Thyroid gland (tissue), 4 donors: ENCODE results near the gene AGBL1. TPM values are rescaled to one million over a fixed set of nuclear protein-coding genes. Genes with fewer than 3 reads are reported as not detected.

ENCODE experiments used
- DNase-seq, 2 donors: peaks; one replicate each; pipeline ENCODE4 v3.0.0-alpha.2; 2019
- H3K27ac ChIP-seq, 3 donors: fragments of 200-600 bp; sonication (generic); 1 replicate in 2 of 3; 2 replicates in 1 of 3; pipeline ENCODE4 v1.5.1; 2016 to 2019; ENCODE audit warnings: mild to moderate bottlenecking in 1 of 3, moderate library complexity in 1 of 3
- H3K27me3 ChIP-seq: fragments of 200-600 bp; sonication (generic); one replicate; pipeline ENCODE4 v1.5.1; 2019
- H3K36me3 ChIP-seq, 2 donors: fragments of 200-600 bp; sonication (generic); one replicate each; pipeline ENCODE4 v1.5.1; 2016 to 2019
- H3K4me1 ChIP-seq, 2 donors: fragments of 200-600 bp; sonication (generic); one replicate each; pipeline ENCODE4 v1.5.1; 2017 to 2019
- H3K4me3 ChIP-seq, 3 donors: fragments of 200-600 bp; sonication (generic); replicated peaks in 1 of 3; 1 replicate in 2 of 3; 2 replicates in 1 of 3; pipeline ENCODE4 v1.5.1; 2016; ENCODE audit warnings: mild to moderate bottlenecking in 1 of 3
- H3K9me3 ChIP-seq: fragments of 200-600 bp; sonication (generic); one replicate; pipeline ENCODE4 v1.5.1; 2017
- CTCF ChIP-seq, 6 experiments: fragments of 200-600 bp in 3 of 6; fragments of 450-650 bp in 3 of 6; sonication (generic) in 3 of 6; IDR thresholded peaks; one replicate each; pipeline ENCODE4 v1.5.1; 2016 to 2019; ENCODE audit warnings: antibody characterized with exemption in 6 of 6, mild to moderate bottlenecking in 2 of 6, inconsistent platforms in 1 of 6, moderate library complexity in 1 of 6
- POLR2A ChIP-seq, 2 donors: fragments of 450-650 bp; IDR thresholded peaks; one replicate each; pipeline ENCODE4 v1.6.1; 2017; ENCODE audit warnings: antibody characterized with exemption in 2 of 2, mild to moderate bottlenecking in 2 of 2, moderate library complexity in 1 of 2
- WGBS, 2 donors: methylation state at CpG; one replicate each; pipeline ENCODE4 v1.1.5; 2017; 5-methylcytosine and 5-hydroxymethylcytosine counted together
- intact Hi-C: fragments of 100-400 bp; cut with DNase I; formaldehyde crosslinking; loops from one replicate; pipeline ENCODE4 v1.15.1; 2023
- total RNA-seq, 4 donors: library from RNA; depleted of rRNA; stranded (reverse); fragments of >200 nt; gene quantifications; one replicate each; pipeline ENCODE4 v1.2.3, GENCODE V29; 2016

AGBL1 gene
- total RNA-seq, 4 donors from 2014 or later = not detected

- Histone ChIP-seq H3K9me3 (no peaks in the 10 kb centered on the region), H3K36me3 (no peaks in the 10 kb centered on the region), H3K4me3 (no peak overlapping the region), H3K27ac (no peak overlapping the region), H3K27me3 (no peaks in the 10 kb centered on the region), H3K4me1 (no peaks in the 10 kb centered on the region)
- intact Hi-C loops = no loop called here
- TF ChIP-seq POLR2A (IDR thresholded peaks at IDR 0.05) (no peak), CTCF (IDR thresholded peaks at IDR 0.05) (no peak)
- DNase-seq = no peak
- 89% methylated on average over 6 of the region's 6 CpGs for WGBS, 2 donors
Observed at GRCh38 chr15:86066174-86066834, 13.4 kb upstream of the AGBL1 start.

- intact Hi-C loops = no loop called here
- H3K4me3 ChIP-seq = no peak overlapping the region
- no peaks in the 10 kb centered on the region for H3K9me3 ChIP-seq
- TF ChIP-seq CTCF (IDR thresholded peaks at IDR 0.05) = no peak
- TF ChIP-seq POLR2A (IDR thresholded peaks at IDR 0.05) = no peak
- H3K27me3 ChIP-seq = no peaks in the 10 kb centered on the region
- 57 to 73% methylated on average over 1 of the region's 1 CpG for WGBS, 2 donors
- H3K27ac ChIP-seq = no peak overlapping the region
- H3K36me3 ChIP-seq = no peaks in the 10 kb centered on the region
- no peak for DNase-seq
- no peaks in the 10 kb centered on the region for H3K4me1 ChIP-seq
Observed at GRCh38 chr15:86073281-86073680, 6.4 kb upstream of the AGBL1 start.

GRCh38 chr15:86076468-86076867 is 3.2 kb upstream of the AGBL1 start:
- no peaks in the 10 kb centered on the region for H3K27me3 ChIP-seq
- TF ChIP-seq POLR2A (IDR thresholded peaks at IDR 0.05) (no peak), CTCF (IDR thresholded peaks at IDR 0.05) (no peak)
- DNase-seq = no peak
- no peaks in the 10 kb centered on the region for H3K36me3 ChIP-seq
- no peak overlapping the region for H3K27ac ChIP-seq
- intact Hi-C loops = no loop called here
- 39 to 49% methylated on average over 3 of the region's 3 CpGs for WGBS, 2 donors
- no peaks in the 10 kb centered on the region for H3K9me3 ChIP-seq
- H3K4me1 ChIP-seq = no peaks in the 10 kb centered on the region
- H3K4me3 ChIP-seq = no peak overlapping the region

- H3K27ac ChIP-seq = no peak overlapping the region
- WGBS, 2 donors = 27 to 31% methylated on average over 2 of the region's 2 CpGs
- H3K4me1 ChIP-seq = no peaks in the 10 kb centered on the region
- H3K4me3 ChIP-seq = no peak overlapping the region
- intact Hi-C loops = no loop called here
- TF ChIP-seq POLR2A (IDR thresholded peaks at IDR 0.05) (no peak), CTCF (IDR thresholded peaks at IDR 0.05) (no peak)
- no peak for DNase-seq
- H3K9me3 ChIP-seq = no peaks in the 10 kb centered on the region
- H3K36me3 ChIP-seq = no peaks in the 10 kb centered on the region
- no peaks in the 10 kb centered on the region for H3K27me3 ChIP-seq
Observed at GRCh38 chr15:86077070-86077469, 2.6 kb upstream of the AGBL1 start.

DNA sequence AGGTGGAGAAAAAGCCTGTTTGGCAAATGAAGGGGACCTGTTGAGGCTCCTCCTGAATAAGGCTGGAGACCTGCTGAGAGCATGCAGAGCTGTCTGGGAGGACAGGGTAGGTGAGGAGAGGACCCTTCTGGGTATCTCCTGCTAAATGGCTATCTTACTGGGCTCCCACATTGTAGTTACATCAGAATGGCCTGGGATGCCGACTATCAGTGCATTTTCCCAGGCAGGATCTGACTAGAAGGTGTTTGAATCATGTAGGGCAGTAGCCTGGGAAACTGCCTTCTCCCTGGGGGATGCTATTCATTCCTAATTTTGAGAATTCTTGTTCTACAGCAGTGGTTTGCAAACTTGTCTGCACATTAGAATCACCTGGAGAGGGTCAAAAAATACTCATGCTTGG is 631 bp downstream of the AGBL1 start:
- TF ChIP-seq POLR2A (IDR thresholded peaks at IDR 0.05) (no peak), CTCF (IDR thresholded peaks at IDR 0.05) (no peak)
- no peaks in the 10 kb centered on the region for H3K4me1 ChIP-seq
- H3K27ac ChIP-seq = no peak overlapping the region
- intact Hi-C loops = no loop called here
- DNase-seq = no peak
- H3K36me3 ChIP-seq = no peaks in the 10 kb centered on the region
- 44 to 70% methylated on average over 1 of the region's 1 CpG for WGBS, 2 donors
- no peaks in the 10 kb centered on the region for H3K9me3 ChIP-seq
- no peaks in the 10 kb centered on the region for H3K27me3 ChIP-seq
- no peak overlapping the region for H3K4me3 ChIP-seq
